Lower leg skin (tissue), 4 donors: ENCODE results near the gene SLBP. TPM values are rescaled to one million over a fixed set of nuclear protein-coding genes. Genes with fewer than 3 reads are reported as not detected.

Experiments used
- DNase-seq, 2 donors: peaks; one replicate each; pipeline ENCODE4 v3.0.0-alpha.2; 2019; ENCODE audit warnings: low spot score in 2 of 2
- H3K4me3 ChIP-seq: fragments of 200-600 bp; sonication (generic); 2 replicates; pipeline ENCODE4 v1.5.1; 2017; ENCODE audit warnings: mild to moderate bottlenecking, low read depth; ENCODE audit not compliant: poor library complexity, severe bottlenecking
- POLR2A ChIP-seq, 2 donors: fragments of 450-650 bp; IDR thresholded peaks; one replicate each; pipeline ENCODE4 v1.6.1; 2016 to 2017; ENCODE audit warnings: antibody characterized with exemption in 2 of 2, mild to moderate bottlenecking in 1 of 2, moderate library complexity in 1 of 2
- WGBS, 2 donors: methylation state at CpG; one replicate each; pipeline ENCODE4 v1.1.5; 2018; 5-methylcytosine and 5-hydroxymethylcytosine counted together
- intact Hi-C: fragments of 100-400 bp; cut with DNase I; formaldehyde crosslinking; loops from one replicate; pipeline ENCODE4 v1.15.0; 2023; ENCODE audit warnings: low total_unique reads
- total RNA-seq, 4 donors: library from RNA; depleted of rRNA; stranded (reverse); fragments of >200 nt; gene quantifications; one replicate each; pipeline ENCODE4 v1.1.0, GENCODE V29; 2016
- TF ChIP-seq, protein P1 (sequence below), 3 donors: fragments of 450-650 bp; IDR thresholded peaks; one replicate each; pipeline ENCODE4 v1.5.1; 2016; ENCODE audit warnings: antibody characterized with exemption in 3 of 3, mild to moderate bottlenecking in 3 of 3, moderate library complexity in 2 of 3

The SLBP gene
- total RNA-seq, 4 donors from 2014 or later, result 45.8 to 66.9 (median 59.4) TPM

DNA sequence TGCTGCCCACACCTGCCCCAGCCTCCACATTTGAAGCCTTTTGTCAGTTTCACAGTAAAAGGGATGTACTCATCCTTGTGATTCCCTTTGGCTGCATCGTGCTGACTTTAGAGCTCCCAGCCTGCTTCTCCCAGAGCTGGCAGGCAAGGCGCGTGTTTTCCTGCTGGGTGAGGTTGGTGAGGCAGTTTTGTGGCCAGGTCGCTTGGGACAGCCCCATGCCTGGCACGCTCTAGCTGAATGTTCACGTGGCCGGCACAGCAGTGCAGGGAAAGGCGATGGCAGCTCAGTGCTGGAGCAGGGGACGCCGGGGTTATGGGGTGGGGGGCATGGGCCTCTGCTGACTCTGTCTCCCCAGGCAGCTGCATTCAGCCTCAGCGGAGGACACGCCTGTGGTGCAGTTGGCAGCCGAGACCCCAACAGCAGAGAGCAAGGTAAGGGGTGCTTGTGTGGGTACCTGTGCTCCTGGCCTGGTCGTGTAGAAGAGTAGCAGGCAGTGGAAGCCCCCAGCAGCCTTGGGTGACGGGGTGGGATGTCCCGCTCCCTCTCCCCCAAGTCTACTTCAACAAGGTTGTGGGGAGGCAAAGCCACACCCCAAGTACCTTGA lies 18.5 kb upstream of the SLBP start:
- DNase-seq, result no peak

DNA sequence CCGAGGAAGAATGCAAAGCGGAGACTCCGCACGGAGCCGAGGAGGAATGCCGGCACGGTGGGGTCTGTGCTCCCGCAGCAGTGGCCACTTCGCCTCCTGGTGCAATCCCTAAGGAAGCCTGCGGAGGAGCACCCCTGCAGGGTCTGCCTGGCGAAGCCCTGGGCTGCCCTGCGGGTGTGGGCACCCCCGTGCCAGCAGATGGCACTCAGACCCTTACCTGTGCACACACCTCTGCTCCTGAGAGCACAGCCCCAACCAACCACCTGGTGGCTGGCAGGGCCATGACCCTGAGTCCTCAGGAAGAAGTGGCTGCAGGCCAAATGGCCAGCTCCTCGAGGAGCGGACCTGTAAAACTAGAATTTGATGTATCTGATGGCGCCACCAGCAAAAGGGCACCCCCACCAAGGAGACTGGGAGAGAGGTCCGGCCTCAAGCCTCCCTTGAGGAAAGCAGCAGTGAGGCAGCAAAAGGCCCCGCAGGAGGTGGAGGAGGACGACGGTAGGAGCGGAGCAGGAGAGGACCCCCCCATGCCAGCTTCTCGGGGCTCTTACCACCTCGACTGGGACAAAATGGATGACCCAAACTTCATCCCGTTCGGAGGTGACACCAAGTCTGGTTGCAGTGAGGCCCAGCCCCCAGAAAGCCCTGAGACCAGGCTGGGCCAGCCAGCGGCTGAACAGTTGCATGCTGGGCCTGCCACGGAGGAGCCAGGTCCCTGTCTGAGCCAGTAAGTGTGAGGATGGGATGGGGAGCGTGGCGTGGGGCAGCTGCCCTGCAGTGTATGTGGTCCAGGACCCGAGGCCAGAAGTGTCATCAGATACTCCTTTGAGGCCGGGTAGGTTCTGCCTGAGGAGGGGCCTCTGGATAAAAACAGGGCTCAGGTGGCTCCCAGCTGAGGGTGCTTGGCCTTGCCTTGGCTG lies 16.2 kb upstream of the SLBP start:
- no peak for DNase-seq
- WGBS, 2 donors, result 87 to 92% methylated on average over 31 of the region's 31 CpGs
- intact Hi-C loops, result loop anchor here (5.0 kb wide), 1 partner anchor 36 kb away; no protein-coding TSS in a partner anchor
- no peak overlapping the region for H3K4me3 ChIP-seq
- no peak for TF ChIP-seq POLR2A (IDR thresholded peaks at IDR 0.05)
- TF ChIP-seq, protein P1, sequence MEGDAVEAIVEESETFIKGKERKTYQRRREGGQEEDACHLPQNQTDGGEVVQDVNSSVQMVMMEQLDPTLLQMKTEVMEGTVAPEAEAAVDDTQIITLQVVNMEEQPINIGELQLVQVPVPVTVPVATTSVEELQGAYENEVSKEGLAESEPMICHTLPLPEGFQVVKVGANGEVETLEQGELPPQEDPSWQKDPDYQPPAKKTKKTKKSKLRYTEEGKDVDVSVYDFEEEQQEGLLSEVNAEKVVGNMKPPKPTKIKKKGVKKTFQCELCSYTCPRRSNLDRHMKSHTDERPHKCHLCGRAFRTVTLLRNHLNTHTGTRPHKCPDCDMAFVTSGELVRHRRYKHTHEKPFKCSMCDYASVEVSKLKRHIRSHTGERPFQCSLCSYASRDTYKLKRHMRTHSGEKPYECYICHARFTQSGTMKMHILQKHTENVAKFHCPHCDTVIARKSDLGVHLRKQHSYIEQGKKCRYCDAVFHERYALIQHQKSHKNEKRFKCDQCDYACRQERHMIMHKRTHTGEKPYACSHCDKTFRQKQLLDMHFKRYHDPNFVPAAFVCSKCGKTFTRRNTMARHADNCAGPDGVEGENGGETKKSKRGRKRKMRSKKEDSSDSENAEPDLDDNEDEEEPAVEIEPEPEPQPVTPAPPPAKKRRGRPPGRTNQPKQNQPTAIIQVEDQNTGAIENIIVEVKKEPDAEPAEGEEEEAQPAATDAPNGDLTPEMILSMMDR (IDR thresholded peaks at IDR 0.05), result no peak

More for the DNA sequence above, 18.5 kb upstream of the SLBP start:
- intact Hi-C loops, result no loop called here
- WGBS, 2 donors, result 94 to 97% methylated on average over 5 to 8 of the region's 16 CpGs
- no peak overlapping the region for H3K4me3 ChIP-seq
- TF ChIP-seq POLR2A (IDR thresholded peaks at IDR 0.05), result no peak
- TF ChIP-seq, protein P1 (IDR thresholded peaks at IDR 0.05), result no peak

DNA sequence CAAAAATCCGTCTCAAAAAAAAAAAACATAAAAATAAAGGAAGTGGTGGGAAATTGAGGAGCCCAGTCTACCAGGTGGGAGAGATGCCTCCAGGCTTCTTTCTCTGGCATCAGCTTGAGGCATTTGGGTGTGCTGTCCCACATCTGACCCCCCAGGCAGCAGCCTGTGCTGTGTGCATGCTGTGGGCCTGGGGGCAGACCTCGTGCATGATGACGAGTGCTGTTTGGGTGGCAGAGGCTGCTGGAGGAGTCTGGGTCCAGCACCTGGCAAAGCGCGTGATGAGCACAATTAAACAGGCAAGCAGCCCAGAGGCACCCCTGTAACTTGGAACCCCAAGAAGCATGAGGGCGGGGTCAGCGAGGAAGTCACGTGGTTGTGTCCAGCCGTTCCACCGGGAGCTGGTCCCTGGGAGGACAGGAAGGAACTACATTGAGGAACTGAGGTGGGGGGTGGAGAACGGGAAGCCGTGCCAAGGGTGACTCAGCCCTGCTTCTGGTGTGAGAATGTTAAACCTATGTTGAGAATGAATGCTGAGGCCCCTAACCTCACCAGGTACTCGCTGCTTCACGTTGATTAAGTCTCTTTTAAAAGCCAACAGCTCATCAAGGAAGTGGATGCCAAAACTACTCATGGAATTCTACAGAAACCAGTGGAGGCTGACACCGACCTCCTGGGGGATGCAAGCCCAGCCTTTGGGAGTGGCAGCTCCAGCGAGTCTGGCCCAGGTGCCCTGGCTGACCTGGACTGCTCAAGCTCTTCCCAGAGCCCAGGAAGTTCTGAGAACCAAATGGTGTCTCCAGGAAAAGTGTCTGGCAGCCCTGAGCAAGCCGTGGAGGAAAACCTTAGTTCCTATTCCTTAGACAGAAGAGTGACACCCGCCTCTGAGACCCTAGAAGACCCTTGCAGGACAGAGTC lies 15.3 kb upstream of the SLBP start:
- no peak for TF ChIP-seq POLR2A (IDR thresholded peaks at IDR 0.05)
- TF ChIP-seq, protein P1 (IDR thresholded peaks at IDR 0.05), result no peak
- no peak overlapping the region for H3K4me3 ChIP-seq
- intact Hi-C loops, result loop anchor here (5.0 kb wide), 1 partner anchor 35 kb away; no protein-coding TSS in a partner anchor
- WGBS, 2 donors, result 38 to 46% methylated on average over 18 of the region's 18 CpGs
- peak; percentile 75 to 93 for DNase-seq

DNA sequence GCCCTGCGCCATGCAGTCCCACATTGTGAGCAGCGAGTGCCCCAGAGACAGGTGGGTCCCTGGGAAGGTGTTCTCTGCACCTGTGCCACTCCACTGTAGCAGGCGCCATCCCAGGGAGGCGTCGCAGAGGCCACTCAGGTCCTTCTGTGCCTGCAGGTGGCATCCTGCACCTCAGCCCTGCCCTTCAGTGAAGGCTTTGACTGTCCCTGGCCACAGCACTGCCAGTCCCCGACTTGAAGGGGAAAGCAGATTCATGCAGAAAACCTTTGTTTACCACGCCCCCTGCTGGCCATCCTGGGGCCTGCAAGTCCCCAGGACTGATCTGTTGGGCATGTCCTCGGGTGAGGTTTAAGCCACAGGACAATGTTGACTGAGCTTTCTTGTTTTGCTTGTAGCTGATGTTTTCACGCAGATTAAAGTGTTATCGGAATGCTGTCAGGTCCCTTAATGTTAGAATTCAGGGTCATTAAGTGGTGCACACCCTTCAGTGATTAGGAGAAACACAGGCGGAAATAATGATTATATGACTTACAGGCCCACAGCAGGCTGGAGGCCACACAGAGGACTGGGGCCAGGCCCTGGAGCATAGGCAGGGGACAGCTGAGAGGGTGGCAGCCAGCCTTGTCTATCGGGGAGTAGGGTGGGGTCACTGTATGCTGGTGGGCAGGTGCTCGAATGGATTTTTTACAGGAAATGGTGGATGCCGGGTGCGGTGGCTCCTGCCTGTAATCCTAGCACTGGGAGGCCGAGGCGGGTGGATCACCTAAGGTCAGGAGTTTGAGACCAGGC lies 14.2 kb upstream of the SLBP start:
- H3K4me3 ChIP-seq, result no peak overlapping the region
- no peak for TF ChIP-seq POLR2A (IDR thresholded peaks at IDR 0.05)
- TF ChIP-seq, protein P1 (IDR thresholded peaks at IDR 0.05), result peak in 1 of 3 donors; percentile 87
- peak; percentile 88 to 97 for DNase-seq
- WGBS, 2 donors, result 49 to 55% methylated on average over 12 to 16 of the region's 17 CpGs
- intact Hi-C loops, result loop anchor here (5.0 kb wide), 1 partner anchor 34 kb away; no protein-coding TSS in a partner anchor

DNA sequence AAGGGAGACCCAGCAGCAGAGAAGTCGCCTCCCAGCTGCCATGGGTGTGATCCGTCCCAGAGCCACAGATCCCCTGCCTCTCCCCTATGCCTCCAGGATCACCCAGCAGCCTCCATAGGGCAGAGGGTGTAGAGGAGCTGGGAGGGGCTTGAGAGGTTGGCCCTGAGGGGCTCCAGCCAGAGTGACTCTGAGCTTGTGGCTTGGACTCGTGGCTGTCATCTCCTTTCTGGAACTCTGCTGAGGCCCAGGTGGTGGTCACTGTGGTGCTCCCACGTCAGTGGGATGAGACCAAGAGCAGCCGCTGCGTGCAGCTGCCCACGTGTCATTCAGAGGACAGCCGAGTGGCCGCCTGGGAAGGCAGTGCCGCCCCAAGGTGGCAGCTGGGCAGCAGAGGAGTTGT lies 13.4 kb upstream of the SLBP start:
- H3K4me3 ChIP-seq, result no peak overlapping the region
- intact Hi-C loops, result loop anchor here (5.0 kb wide), 1 partner anchor 33 kb away; no protein-coding TSS in a partner anchor
- no peak for DNase-seq
- no peak for TF ChIP-seq POLR2A (IDR thresholded peaks at IDR 0.05)
- TF ChIP-seq, protein P1 (IDR thresholded peaks at IDR 0.05), result no peak
- 93 to 94% methylated on average over 10 of the region's 10 CpGs for whole genome bisulfite sequencing, 2 donors
